HepG2 (cell line): ENCODE measurements around the gene SLC13A3. TPM values are rescaled to one million over a fixed set of nuclear protein-coding genes. Genes with fewer than 3 reads are reported as not detected.
A peak's percentile ranks its signal among the peaks of the same experiment; 100 is the strongest.

ENCODE experiments used
- EED ChIP-seq: sonication (generic); formaldehyde crosslinking; IDR thresholded peaks from 2 replicates; pipeline ENCODE4 v1.5.0; 2020; ENCODE audit warnings: mild to moderate bottlenecking, missing genetic modification reagents
- EZH2 ChIP-seq: conservative IDR thresholded peaks from 2 replicates; pipeline ENCODE4 v1.6.1; 2012; ENCODE audit warnings: mild to moderate bottlenecking, low read depth, low read length, moderate library complexity
- FOXO1 ChIP-seq: sonication (generic); formaldehyde crosslinking; IDR thresholded peaks from 2 replicates; pipeline ENCODE4 v1.4.0; 2020; ENCODE audit warnings: missing genetic modification reagents
- HMGXB3 ChIP-seq: sonication (generic); formaldehyde crosslinking; IDR thresholded peaks from 2 replicates; pipeline ENCODE4 v1.4.0; 2020; ENCODE audit warnings: missing genetic modification reagents, borderline replicate concordance
- KLF15 ChIP-seq: sonication (generic); formaldehyde crosslinking; IDR thresholded peaks from 2 replicates; pipeline ENCODE4 v1.8.1; 2023; ENCODE audit warnings: borderline replicate concordance, mild to moderate bottlenecking, inconsistent platforms, missing genetic modification reagents, mixed read lengths
- NCOA2 ChIP-seq: sonication (generic); formaldehyde crosslinking; IDR thresholded peaks from 2 replicates; pipeline ENCODE4 v1.8.0; 2022; ENCODE audit warnings: inconsistent platforms
- POLR2A ChIP-seq, 2 experiments: IDR thresholded peaks; 2 replicates each; pipeline ENCODE4 v1.6.1; 2011; ENCODE audit warnings: low read depth in 2 of 2, low read length in 2 of 2, mild to moderate bottlenecking in 1 of 2, moderate library complexity in 1 of 2; ENCODE audit not compliant: insufficient read depth in 1 of 2
- SMAD1 ChIP-seq: sonication (generic); formaldehyde crosslinking; IDR thresholded peaks from 2 replicates; pipeline ENCODE4 v1.4.0; 2020; ENCODE audit warnings: missing genetic modification reagents, low read depth, mild to moderate bottlenecking, borderline replicate concordance
- SUZ12 ChIP-seq: fragments of 150-350 bp; IDR thresholded peaks from 2 replicates; pipeline ENCODE4 v1.6.1; 2014; ENCODE audit warnings: low read depth, low read length
- ZNF121 ChIP-seq: sonication (generic); formaldehyde crosslinking; IDR thresholded peaks from 2 replicates; pipeline ENCODE4 v1.5.0; 2020; ENCODE audit warnings: mild to moderate bottlenecking, missing genetic modification reagents
- ZNF343 ChIP-seq: sonication (generic); formaldehyde crosslinking; IDR thresholded peaks from 2 replicates; pipeline ENCODE4 v1.4.0; 2020; ENCODE audit warnings: mild to moderate bottlenecking, missing genetic modification reagents
- ZNF614 ChIP-seq: IDR thresholded peaks from 2 replicates; pipeline ENCODE4 v1.6.1; 2018; ENCODE audit warnings: missing biosample characterization, missing genetic modification reagents, inconsistent platforms, borderline replicate concordance
- ZNF644 ChIP-seq: IDR thresholded peaks from 2 replicates; pipeline ENCODE4 v1.6.1; 2016; ENCODE audit warnings: low read depth
- ZNF646 ChIP-seq: sonication (generic); formaldehyde crosslinking; IDR thresholded peaks from 2 replicates; pipeline ENCODE4 v1.9.0; 2021; ENCODE audit warnings: mild to moderate bottlenecking, missing genetic modification reagents
- ZNF724P ChIP-seq: sonication (generic); formaldehyde crosslinking; IDR thresholded peaks from 2 replicates; pipeline ENCODE4 v1.8.0; 2022; ENCODE audit warnings: missing genetic modification reagents, borderline replicate concordance
- ZNF737 ChIP-seq: sonication (generic); formaldehyde crosslinking; IDR thresholded peaks from 2 replicates; pipeline ENCODE4 v1.5.0; 2020; ENCODE audit warnings: missing genetic modification reagents, mild to moderate bottlenecking, borderline replicate concordance
- ZNF766 ChIP-seq: sonication (generic); formaldehyde crosslinking; IDR thresholded peaks from 2 replicates; pipeline ENCODE4 v1.5.0; 2020; ENCODE audit warnings: missing genetic modification reagents, borderline replicate concordance
- ZNF773 ChIP-seq: sonication (generic); formaldehyde crosslinking; IDR thresholded peaks from 2 replicates; pipeline ENCODE4 v1.4.0; 2020; ENCODE audit warnings: missing genetic modification reagents, borderline replicate concordance
- ZNF891 ChIP-seq: sonication (generic); formaldehyde crosslinking; IDR thresholded peaks from 2 replicates; pipeline ENCODE4 v1.5.0; 2020; ENCODE audit warnings: mild to moderate bottlenecking, missing genetic modification reagents
- polyA plus RNA-seq, 8 experiments: library from polyadenylated mRNA; depleted of rRNA in 3 of 8; stranded (reverse) in 7 of 8; unstranded in 1 of 8; fragments of >200 nt; fragmentation: Illumina TruSeq in 4 of 8; extraction: Trizol in 4 of 8; gene quantifications; 2 replicates each; pipeline versions ENCODE4 v1.2.1 to v1.2.3, GENCODE V29; 2011 to 2016; ENCODE audit warnings: low read depth in 4 of 8, missing spikeins in 1 of 8, mixed read lengths in 1 of 8; ENCODE audit not compliant: insufficient read depth in 1 of 8
- total RNA-seq, 5 experiments: library from RNA; depleted of rRNA; stranded (reverse); fragments of >200 nt; fragmentation: Illumina TruSeq; extraction: Trizol; gene quantifications; 2 replicates each; pipeline ENCODE4 v1.2.3, GENCODE V29; 2016; ENCODE audit warnings: low read depth in 1 of 5

SLC13A3 gene
- total and polyA plus RNA-seq, 2 of the 13 experiments (the other 11 are each of a cell fraction or from before 2014, with no cell fraction given), result 66.5 to 76.0 TPM

- TF ChIP-seq SUZ12, result no peak
- peak; percentile 86 for TF ChIP-seq ZNF121 (CRISPR knock-in tag)
- peak; percentile 91; the same call in 1 of the 2 replicates for TF ChIP-seq ZNF614
- TF ChIP-seq ZNF644 (CRISPR knock-in tag), result no peak
- peak; percentile 93; the same call in 1 of the 2 replicates for TF ChIP-seq SMAD1 (CRISPR knock-in tag)
- TF ChIP-seq NCOA2 (CRISPR knock-in tag), result peak; percentile 47; the same call in 1 of the 2 replicates
- TF ChIP-seq POLR2A (IDR thresholded peaks at IDR 0.05; ENCODE audit: insufficient read depth in 1 of 2, low read depth in 2 of 2, low read length in 2 of 2), result peak; percentile 92 to 96
- TF ChIP-seq ZNF773 (CRISPR knock-in tag), result peak; percentile 75
- TF ChIP-seq ZNF737 (CRISPR knock-in tag), result no peak
- TF ChIP-seq HMGXB3 (CRISPR knock-in tag), result peak; percentile 64; the same call in 1 of the 2 replicates
- 0 out of 2 replicates have a peak, but pooled peaks have one; percentile 29 for TF ChIP-seq FOXO1 (CRISPR knock-in tag)
- peak; percentile 64; the same call in 1 of the 2 replicates for TF ChIP-seq ZNF724P (CRISPR knock-in tag)
- TF ChIP-seq EZH2, result no peak
- peak; percentile 82; the same call in 1 of the 2 replicates for TF ChIP-seq EED (CRISPR knock-in tag)
- peak; percentile 55; the same call in 1 of the 2 replicates for TF ChIP-seq KLF15 (CRISPR knock-in tag)
- peak; percentile 79; the same call in 1 of the 2 replicates for TF ChIP-seq ZNF891 (CRISPR knock-in tag)
- TF ChIP-seq ZNF646 (CRISPR knock-in tag), result peak; percentile 13; the same call in 1 of the 2 replicates
- TF ChIP-seq ZNF343 (CRISPR knock-in tag), result peak; percentile 75; the same call in 1 of the 2 replicates
- TF ChIP-seq ZNF766 (CRISPR knock-in tag), result peak; percentile 13; the same call in 1 of the 2 replicates
Observed at GRCh38 chr20:46651091-46651962, at the start of gene SLC13A3 (continued).
